Tibial artery (tissue), 4 donors: ENCODE results near the gene TPRG1.

ENCODE experiments used
- DNase-seq, 2 donors: peaks; one replicate each; pipeline ENCODE4 v3.0.0-alpha.2; 2019
- H3K27ac ChIP-seq, 2 donors: fragments of 200-600 bp; sonication (generic) in 1 of 2; 1 replicate in 1 of 2; 2 replicates in 1 of 2; pipeline ENCODE4 v1.5.1; 2018 to 2019; ENCODE audit warnings: mild to moderate bottlenecking in 1 of 2
- H3K27me3 ChIP-seq, 2 donors: fragments of 200-600 bp; sonication (generic) in 1 of 2; one replicate each; pipeline versions ENCODE4 v1.5.1 to v1.6.0; 2016 to 2019
- H3K36me3 ChIP-seq, 3 donors: fragments of 200-600 bp; sonication (generic) in 2 of 3; one replicate each; pipeline ENCODE4 v1.5.1; 2016 to 2019; ENCODE audit warnings: mild to moderate bottlenecking in 2 of 3
- H3K4me1 ChIP-seq, 4 donors: fragments of 200-600 bp; sonication (generic) in 2 of 4; 1 replicate in 3 of 4; 2 replicates in 1 of 4; pipeline ENCODE4 v1.5.1; 2016 to 2019
- H3K4me3 ChIP-seq, 2 donors: fragments of 200-600 bp; sonication (generic) in 1 of 2; 1 replicate in 1 of 2; 2 replicates in 1 of 2; pipeline ENCODE4 v1.5.1; 2018 to 2019; ENCODE audit warnings: mild to moderate bottlenecking in 2 of 2
- H3K9me3 ChIP-seq, 3 donors: fragments of 200-600 bp; sonication (generic) in 1 of 3; one replicate each; pipeline ENCODE4 v1.5.1; 2016 to 2019
- intact Hi-C: fragments of 100-400 bp; cut with DNase I; formaldehyde crosslinking; loops from one replicate; pipeline ENCODE4 v1.15.0; 2023; ENCODE audit warnings: low total_unique reads
- TF ChIP-seq, protein P1 (sequence below), 2 experiments: fragments of 200-600 bp in 1 of 2; fragments of 450-650 bp in 1 of 2; IDR thresholded peaks; one replicate each; pipeline ENCODE4 v1.5.1; 2017 to 2019; ENCODE audit warnings: antibody characterized with exemption in 2 of 2, mild to moderate bottlenecking in 1 of 2, moderate library complexity in 1 of 2

Gene TPRG1

DNA sequence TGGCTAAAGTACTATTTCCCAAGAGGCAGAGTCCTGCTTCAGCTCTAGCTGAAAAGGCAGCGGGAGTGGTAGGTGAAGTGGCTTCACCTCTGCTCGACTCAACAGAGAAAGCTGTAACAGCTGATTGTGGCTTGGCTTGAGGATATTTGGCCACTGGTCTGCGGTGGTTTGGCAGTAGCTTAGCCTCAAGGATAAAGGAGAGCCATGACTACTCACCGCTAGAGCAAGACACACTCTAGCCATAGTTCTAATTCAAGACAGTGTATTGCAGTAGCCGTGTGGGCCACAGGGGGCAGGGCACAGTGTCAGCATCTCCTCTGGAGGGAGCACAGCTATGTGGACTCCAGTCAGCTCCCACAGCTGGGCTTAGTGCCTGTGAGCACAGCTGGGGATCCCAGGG, 23.5 kb downstream of the TPRG1 start:
- Histone ChIP-seq H3K27me3 (no peaks in the 10 kb centered on the region), H3K27ac (no peak overlapping the region), H3K4me3 (no peak overlapping the region), H3K36me3 (no peaks in the 10 kb centered on the region), H3K4me1 (no peaks in the 10 kb centered on the region), H3K9me3 (peaks cover 0 to 17% (median 0%) of the 10 kb centered on the region in 3 donors)
- intact Hi-C loops = no loop called here
- DNase-seq = no peak
- TF ChIP-seq, protein P1, sequence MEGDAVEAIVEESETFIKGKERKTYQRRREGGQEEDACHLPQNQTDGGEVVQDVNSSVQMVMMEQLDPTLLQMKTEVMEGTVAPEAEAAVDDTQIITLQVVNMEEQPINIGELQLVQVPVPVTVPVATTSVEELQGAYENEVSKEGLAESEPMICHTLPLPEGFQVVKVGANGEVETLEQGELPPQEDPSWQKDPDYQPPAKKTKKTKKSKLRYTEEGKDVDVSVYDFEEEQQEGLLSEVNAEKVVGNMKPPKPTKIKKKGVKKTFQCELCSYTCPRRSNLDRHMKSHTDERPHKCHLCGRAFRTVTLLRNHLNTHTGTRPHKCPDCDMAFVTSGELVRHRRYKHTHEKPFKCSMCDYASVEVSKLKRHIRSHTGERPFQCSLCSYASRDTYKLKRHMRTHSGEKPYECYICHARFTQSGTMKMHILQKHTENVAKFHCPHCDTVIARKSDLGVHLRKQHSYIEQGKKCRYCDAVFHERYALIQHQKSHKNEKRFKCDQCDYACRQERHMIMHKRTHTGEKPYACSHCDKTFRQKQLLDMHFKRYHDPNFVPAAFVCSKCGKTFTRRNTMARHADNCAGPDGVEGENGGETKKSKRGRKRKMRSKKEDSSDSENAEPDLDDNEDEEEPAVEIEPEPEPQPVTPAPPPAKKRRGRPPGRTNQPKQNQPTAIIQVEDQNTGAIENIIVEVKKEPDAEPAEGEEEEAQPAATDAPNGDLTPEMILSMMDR (IDR thresholded peaks at IDR 0.05) = no peak

DNA sequence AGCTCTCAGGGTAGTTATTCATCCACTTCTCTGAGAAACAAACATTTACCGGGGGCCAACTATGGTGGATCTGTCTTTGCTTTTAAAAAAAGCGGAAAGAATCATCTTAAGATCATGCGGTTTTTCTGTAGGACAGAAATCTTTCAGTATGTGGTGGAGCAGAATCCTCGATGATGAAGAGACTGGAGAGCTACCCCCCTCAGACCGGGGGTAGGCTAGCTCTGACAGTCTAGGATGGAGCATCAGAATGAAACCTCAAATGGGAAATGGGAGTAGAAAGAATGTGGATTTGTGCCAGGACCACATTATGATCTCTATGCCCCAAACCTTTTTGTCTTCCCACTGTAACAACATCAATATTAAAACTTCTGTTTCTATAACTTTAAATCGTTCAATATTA, 30.3 kb downstream of the TPRG1 start:
- Histone ChIP-seq H3K9me3 (no peaks in the 10 kb centered on the region), H3K4me1 (no peaks in the 10 kb centered on the region), H3K27me3 (no peaks in the 10 kb centered on the region), H3K27ac (no peak overlapping the region), H3K36me3 (no peaks in the 10 kb centered on the region), H3K4me3 (no peak overlapping the region)
- intact Hi-C loops = no loop called here
- TF ChIP-seq, protein P1 (IDR thresholded peaks at IDR 0.05) = no peak
- DNase-seq = no peak

DNA sequence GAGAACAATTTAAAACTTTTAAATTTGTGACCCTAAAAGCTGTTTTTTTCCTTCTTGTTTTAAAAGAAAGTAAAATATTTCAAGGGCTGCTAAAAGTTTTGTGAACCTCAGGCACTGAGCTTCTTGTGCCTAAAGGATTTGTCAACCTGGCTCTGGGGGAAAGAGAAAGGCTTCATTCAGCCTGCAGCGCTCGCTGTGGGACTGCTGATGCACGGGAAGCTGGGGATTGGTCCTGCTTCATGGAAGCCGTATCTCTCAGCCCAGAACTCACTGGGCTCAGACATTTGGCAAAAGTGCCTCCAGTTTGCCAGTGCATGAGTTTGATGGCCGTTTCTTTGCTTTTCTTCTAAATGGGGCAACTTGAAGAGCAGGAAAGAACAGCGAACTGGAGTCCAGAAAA, 30.8 kb downstream of the TPRG1 start:
- TF ChIP-seq, protein P1 (IDR thresholded peaks at IDR 0.05) = no peak
- Histone ChIP-seq H3K9me3 (no peaks in the 10 kb centered on the region), H3K27ac (no peak overlapping the region), H3K4me1 (no peaks in the 10 kb centered on the region), H3K4me3 (no peak overlapping the region), H3K27me3 (no peaks in the 10 kb centered on the region), H3K36me3 (no peaks in the 10 kb centered on the region)
- DNase-seq = no peak
- intact Hi-C loops = no loop called here

DNA sequence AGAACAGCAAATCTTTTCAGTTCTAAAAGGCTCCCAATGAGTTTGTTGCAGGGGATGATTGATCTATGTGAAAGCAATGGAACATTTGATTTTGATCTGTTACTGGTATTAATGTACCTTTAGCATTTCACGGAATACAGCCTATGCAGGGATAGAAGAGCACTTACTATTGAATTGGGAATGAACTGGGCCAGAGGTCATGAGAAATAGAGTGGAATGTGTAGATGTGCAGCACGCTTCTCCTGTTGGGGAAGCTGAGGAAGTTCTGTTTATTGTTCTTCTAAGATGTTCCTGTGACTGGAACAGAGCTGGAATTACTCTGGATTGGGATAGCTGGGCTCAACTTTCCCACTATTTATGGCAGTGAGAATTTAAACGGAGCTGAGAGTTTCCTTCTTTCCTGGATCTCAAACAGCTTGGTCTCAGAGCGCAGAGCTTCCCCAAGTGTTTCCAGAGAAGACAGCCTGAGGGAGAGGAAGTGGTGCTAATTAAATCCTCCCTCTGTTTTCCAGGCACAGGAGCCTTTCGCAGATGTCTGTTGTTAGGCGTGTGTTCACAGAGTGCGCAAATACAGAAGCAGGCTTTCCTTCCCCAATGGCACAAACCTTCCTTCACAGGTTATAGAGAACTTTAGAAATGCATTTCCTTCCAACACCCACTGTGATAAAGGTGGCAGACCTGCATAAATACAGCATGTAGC, 32.5 kb downstream of the TPRG1 start:
- no peaks in the 10 kb centered on the region for H3K27me3 ChIP-seq
- no peaks in the 10 kb centered on the region for H3K4me1 ChIP-seq
- H3K9me3 ChIP-seq = no peaks in the 10 kb centered on the region
- no peak overlapping the region for H3K27ac ChIP-seq
- TF ChIP-seq, protein P1 (IDR thresholded peaks at IDR 0.05) = no peak
- no peak overlapping the region for H3K4me3 ChIP-seq
- intact Hi-C loops = no loop called here
- no peak for DNase-seq
- no peaks in the 10 kb centered on the region for H3K36me3 ChIP-seq

DNA sequence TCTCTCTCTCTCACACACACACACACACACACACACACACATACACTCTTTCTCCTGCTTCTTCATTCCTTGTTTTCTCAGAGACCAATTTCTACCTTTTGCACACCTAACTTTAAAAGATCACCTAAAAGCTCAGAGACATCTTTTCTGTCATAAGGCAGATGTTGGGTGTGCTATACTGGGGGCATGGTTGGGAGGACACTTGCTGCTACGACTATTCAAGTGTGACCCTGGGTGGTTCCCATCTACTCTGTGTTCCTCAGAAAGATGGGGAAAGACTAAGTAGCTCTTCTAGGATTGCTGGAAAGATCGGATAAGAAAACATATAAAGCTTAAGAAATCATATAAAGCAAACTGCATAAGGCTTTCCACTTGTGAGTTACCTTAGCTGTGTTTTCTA, 33.2 kb downstream of the TPRG1 start:
- H3K36me3 ChIP-seq = no peaks in the 10 kb centered on the region
- H3K27me3 ChIP-seq = no peaks in the 10 kb centered on the region
- DNase-seq = no peak
- H3K9me3 ChIP-seq = no peaks in the 10 kb centered on the region
- H3K4me3 ChIP-seq = no peak overlapping the region
- no peak overlapping the region for H3K27ac ChIP-seq
- TF ChIP-seq, protein P1 (IDR thresholded peaks at IDR 0.05) = no peak
- intact Hi-C loops = no loop called here
- no peaks in the 10 kb centered on the region for H3K4me1 ChIP-seq
